ENCODE results near the gene GALNT2. TPM values are rescaled to one million over a fixed set of nuclear protein-coding genes. Genes with fewer than 3 reads are reported as not detected.

Gene GALNT2
- total and polyA plus RNA-seq, 10 of the 15 experiments (the other 5 are each of a cell fraction or from before 2014, with no cell fraction given): 0.52 to 27.7 (median 16.3) TPM

DNA sequence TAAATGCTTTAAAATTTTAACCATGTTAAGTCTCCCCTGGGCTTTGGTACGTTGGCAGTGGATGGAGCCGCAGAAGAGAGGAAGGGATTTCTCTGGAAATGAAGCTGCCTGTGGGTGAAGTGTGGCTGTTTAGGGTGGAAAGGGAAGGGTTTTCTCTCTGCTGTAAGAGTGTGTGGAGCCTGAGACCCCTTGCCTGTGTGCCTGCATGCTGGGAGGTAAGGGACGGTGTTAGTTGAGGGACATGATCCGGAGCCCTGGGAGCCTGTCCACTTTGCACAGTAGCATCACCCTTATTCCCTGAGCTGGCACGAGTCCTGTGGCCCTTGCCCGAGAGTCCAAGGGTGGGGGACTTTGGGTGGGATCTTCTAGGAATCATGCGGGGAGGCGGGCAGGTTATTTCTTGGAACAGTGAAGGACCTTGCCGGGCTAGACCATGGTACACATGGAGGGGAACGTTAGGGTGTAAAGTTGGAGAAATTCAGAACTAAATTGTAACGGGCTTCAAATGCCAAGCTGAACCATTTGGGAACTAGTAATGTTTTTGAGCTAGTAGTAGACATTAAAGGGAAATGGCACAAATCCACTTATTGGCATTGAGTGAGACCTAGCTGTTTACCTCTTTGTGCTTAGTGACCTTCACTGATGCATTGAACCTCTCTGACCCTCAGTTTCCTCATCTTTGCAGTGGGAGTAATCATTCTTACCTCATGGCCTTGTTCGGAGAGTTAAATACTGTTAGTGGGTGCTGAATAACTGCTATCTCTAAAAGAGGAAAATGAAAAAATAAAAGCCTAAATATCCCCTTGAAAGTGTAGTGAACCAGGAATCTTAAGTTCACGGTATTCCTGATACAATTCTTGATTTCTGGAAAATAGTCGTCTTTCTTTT lies 3.5 kb downstream of the GALNT2 start:
- SMC1A ChIA-PET (ENCODE audit: uncharacterized antibody, unreplicated experiment): interaction anchor here (0.8 to 3.0 kb wide), 11 partner anchors 15 to 410 kb away, joined by 3 to 14 read pairs (median 4); no protein-coding TSS in a partner anchor
- TF ChIP-seq SPI1 (IDR thresholded peaks at IDR 0.05; ENCODE audit: borderline replicate concordance, insufficient read depth, low read depth, low read length) (no peak), TCF3 (IDR thresholded peaks at IDR 0.05; ENCODE audit: borderline replicate concordance, insufficient read depth, low read depth, low read length) (no peak), FOXK2 (IDR thresholded peaks at IDR 0.05) (no peak), RBBP5 (conservative IDR thresholded peaks at IDR 0.05) (no peak)
- TF ChIP-seq, protein P1, sequence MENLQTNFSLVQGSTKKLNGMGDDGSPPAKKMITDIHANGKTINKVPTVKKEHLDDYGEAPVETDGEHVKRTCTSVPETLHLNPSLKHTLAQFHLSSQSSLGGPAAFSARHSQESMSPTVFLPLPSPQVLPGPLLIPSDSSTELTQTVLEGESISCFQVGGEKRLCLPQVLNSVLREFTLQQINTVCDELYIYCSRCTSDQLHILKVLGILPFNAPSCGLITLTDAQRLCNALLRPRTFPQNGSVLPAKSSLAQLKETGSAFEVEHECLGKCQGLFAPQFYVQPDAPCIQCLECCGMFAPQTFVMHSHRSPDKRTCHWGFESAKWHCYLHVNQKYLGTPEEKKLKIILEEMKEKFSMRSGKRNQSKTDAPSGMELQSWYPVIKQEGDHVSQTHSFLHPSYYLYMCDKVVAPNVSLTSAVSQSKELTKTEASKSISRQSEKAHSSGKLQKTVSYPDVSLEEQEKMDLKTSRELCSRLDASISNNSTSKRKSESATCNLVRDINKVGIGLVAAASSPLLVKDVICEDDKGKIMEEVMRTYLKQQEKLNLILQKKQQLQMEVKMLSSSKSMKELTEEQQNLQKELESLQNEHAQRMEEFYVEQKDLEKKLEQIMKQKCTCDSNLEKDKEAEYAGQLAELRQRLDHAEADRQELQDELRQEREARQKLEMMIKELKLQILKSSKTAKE (IDR thresholded peaks at IDR 0.05; ENCODE audit: low read depth, poor library complexity, severe bottlenecking): no peak
- TF ChIP-seq, protein P2, sequence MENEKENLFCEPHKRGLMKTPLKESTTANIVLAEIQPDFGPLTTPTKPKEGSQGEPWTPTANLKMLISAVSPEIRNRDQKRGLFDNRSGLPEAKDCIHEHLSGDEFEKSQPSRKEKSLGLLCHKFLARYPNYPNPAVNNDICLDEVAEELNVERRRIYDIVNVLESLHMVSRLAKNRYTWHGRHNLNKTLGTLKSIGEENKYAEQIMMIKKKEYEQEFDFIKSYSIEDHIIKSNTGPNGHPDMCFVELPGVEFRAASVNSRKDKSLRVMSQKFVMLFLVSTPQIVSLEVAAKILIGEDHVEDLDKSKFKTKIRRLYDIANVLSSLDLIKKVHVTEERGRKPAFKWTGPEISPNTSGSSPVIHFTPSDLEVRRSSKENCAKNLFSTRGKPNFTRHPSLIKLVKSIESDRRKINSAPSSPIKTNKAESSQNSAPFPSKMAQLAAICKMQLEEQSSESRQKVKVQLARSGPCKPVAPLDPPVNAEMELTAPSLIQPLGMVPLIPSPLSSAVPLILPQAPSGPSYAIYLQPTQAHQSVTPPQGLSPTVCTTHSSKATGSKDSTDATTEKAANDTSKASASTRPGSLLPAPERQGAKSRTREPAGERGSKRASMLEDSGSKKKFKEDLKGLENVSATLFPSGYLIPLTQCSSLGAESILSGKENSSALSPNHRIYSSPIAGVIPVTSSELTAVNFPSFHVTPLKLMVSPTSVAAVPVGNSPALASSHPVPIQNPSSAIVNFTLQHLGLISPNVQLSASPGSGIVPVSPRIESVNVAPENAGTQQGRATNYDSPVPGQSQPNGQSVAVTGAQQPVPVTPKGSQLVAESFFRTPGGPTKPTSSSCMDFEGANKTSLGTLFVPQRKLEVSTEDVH (IDR thresholded peaks at IDR 0.05; ENCODE audit: low read depth, partially characterized antibody): no peak
- DNase-seq (ENCODE audit: low read depth, low spot score) (no peak), ATAC-seq (no peak), FAIRE-seq (no peak)
- RAD21 ChIA-PET (ENCODE audit: unreplicated experiment): interaction anchor here (0.8 to 2.4 kb wide), 7 partner anchors 24 to 80 kb away, joined by 3 to 12 read pairs (median 5); no protein-coding TSS in a partner anchor
- intact Hi-C loops (cut with micrococcal nuclease; ENCODE audit: unreplicated experiment) (loop anchor here (10.0 kb wide), 1 partner anchor 516 kb away; the partner anchor contains the start of gene ABCB10), in situ Hi-C loops (cut with MboI) (no loop called here)
- H3K36me3 ChIP-seq (ENCODE audit: control insufficient read depth in 2 of 2, insufficient read depth in 2 of 2, low read length in 1 of 2): no peaks in the 10 kb centered on the region
- no TSS peak for BruUV-seq (replicated peaks)
- peak overlapping the region; percentile 0 for H3K4me2 ChIP-seq (ENCODE audit: control insufficient read depth, insufficient read depth)
- no peaks in the 10 kb centered on the region; the same call in 1 of the 2 replicates for H3K4me1 ChIP-seq (ENCODE audit: control insufficient read depth, insufficient read depth, low read length)
- no peak overlapping the region for H2AFZ ChIP-seq (ENCODE audit: control insufficient read depth, low read depth, low read length)
- no peak overlapping the region for H3K4me3 ChIP-seq
- H4K20me1 ChIP-seq (ENCODE audit: control insufficient read depth, insufficient read depth): peaks cover 3% of the 10 kb centered on the region
- no peak overlapping the region for H3K9ac ChIP-seq (ENCODE audit: control insufficient read depth, insufficient read depth, low read length)
- POLR2A ChIA-PET: interaction anchor here (0.6 to 1.6 kb wide), 5 partner anchors 37 to 316 kb away, joined by 3 to 5 read pairs (median 4); no protein-coding TSS in a partner anchor
- CTCF ChIA-PET: interaction anchor here (0.6 to 2.7 kb wide), 6 partner anchors 8 to 407 kb away, joined by 4 to 9 read pairs (median 4); no protein-coding TSS in a partner anchor
- no peak overlapping the region for H3K27ac ChIP-seq (ENCODE audit: control insufficient read depth, insufficient read depth)
- no peaks in the 10 kb centered on the region for H3K9me3 ChIP-seq (replicated peaks; ENCODE audit: control insufficient read depth, insufficient read depth, low read length)
- peaks cover 60% of the 10 kb centered on the region for H3K79me2 ChIP-seq (ENCODE audit: control insufficient read depth, insufficient read depth, low read length)
- H3K27me3 ChIP-seq (replicated peaks in 1 of 2; ENCODE audit: control insufficient read depth in 2 of 2, insufficient read depth in 2 of 2, low read length in 1 of 2): no peaks in the 10 kb centered on the region
- 94% methylated on average over 13 of the region's 14 CpGs for WGBS (ENCODE audit: insufficient coverage, insufficient replicate concordance, low lambda C conversion rate, missing lambda C conversion rate)
